SU-DHL-6 (cell line): ENCODE data around the gene SRPK2.
"Not testable (repeated sequence)": the region's sequence is repeated elsewhere in the genome, so short reads cannot be mapped to it uniquely, and the experiment has no call there.

Source experiments
- H2AFZ ChIP-seq: fragments of 200-600 bp; sonication (generic); 2 replicates; pipeline ENCODE4 v1.6.1; 2014; ENCODE audit warnings: low read depth, mild to moderate bottlenecking, moderate library complexity, mixed read lengths, antibody characterized with exemption, low read length; ENCODE audit not compliant: severe bottlenecking
- H3F3A ChIP-seq: fragments of 200-600 bp; shearing (Covaris generic); 2 replicates; pipeline ENCODE4 v1.6.0; 2016; ENCODE audit warnings: antibody characterized with exemption, mild to moderate bottlenecking; ENCODE audit not compliant: insufficient read depth
- H3K27ac ChIP-seq: fragments of 200-600 bp; sonication (generic); 2 replicates; pipeline ENCODE4 v1.5.1; 2016; ENCODE audit warnings: low read depth, mild to moderate bottlenecking, low read length, moderate library complexity, mixed read lengths
- H3K27me3 ChIP-seq: fragments of 200-600 bp; sonication (generic), shearing (Covaris generic); 2 replicates; pipeline ENCODE4 v1.6.0; 2014; ENCODE audit warnings: mild to moderate bottlenecking, low read length
- H3K36me3 ChIP-seq: fragments of 200-600 bp; sonication (generic); 2 replicates; pipeline ENCODE4 v1.6.1; 2014; ENCODE audit warnings: mild to moderate bottlenecking, low read length, mixed read lengths
- H3K4me2 ChIP-seq: fragments of 300-600, 200-600 bp; shearing (Covaris generic), sonication (generic); 2 replicates; pipeline ENCODE4 v1.6.0; 2014; ENCODE audit warnings: low read length, low read depth, mild to moderate bottlenecking; ENCODE audit not compliant: poor library complexity, severe bottlenecking
- H3K4me3 ChIP-seq: fragments of 200-600 bp; sonication (generic); 2 replicates; pipeline ENCODE4 v1.5.1; 2014; ENCODE audit warnings: antibody characterized with exemption, low read length, mild to moderate bottlenecking, mixed read lengths; ENCODE audit not compliant: insufficient read depth, poor library complexity, severe bottlenecking
- H3K79me2 ChIP-seq: fragments of 200-600 bp; sonication (generic); 2 replicates; pipeline ENCODE4 v1.6.1; 2014; ENCODE audit warnings: mild to moderate bottlenecking, low read length, moderate library complexity; ENCODE audit not compliant: insufficient read depth
- H3K9ac ChIP-seq: fragments of 200-600 bp; sonication (generic); 2 replicates; pipeline ENCODE4 v1.7.0; 2014; ENCODE audit warnings: mild to moderate bottlenecking, low read length
- H3K9me2 ChIP-seq: fragments of 200-600 bp; sonication (generic); replicated peaks from 2 replicates; pipeline ENCODE4 v1.6.1; 2014; ENCODE audit warnings: low read length; ENCODE audit not compliant: insufficient read depth
- H3K9me3 ChIP-seq: fragments of 200-600 bp; sonication (generic); 2 replicates; pipeline ENCODE4 v1.6.1; 2014; ENCODE audit warnings: low read length, mixed read lengths; ENCODE audit not compliant: insufficient read depth
- H4K20me1 ChIP-seq: fragments of 200-600 bp; sonication (generic); 2 replicates; pipeline ENCODE4 v1.6.1; 2014; ENCODE audit warnings: low read depth, mild to moderate bottlenecking, antibody characterized with exemption, low read length, moderate library complexity, mixed read lengths
- CTCF ChIP-seq: fragments of 200-600 bp; sonication (generic); IDR thresholded peaks from one replicate; pipeline ENCODE4 v1.5.1; 2017; ENCODE audit warnings: antibody characterized with exemption, mild to moderate bottlenecking, low read length, moderate library complexity; ENCODE audit not compliant: insufficient read depth, poor library complexity, severe bottlenecking
- EZH2phosphoT487 ChIP-seq: fragments of 200-600 bp; sonication (generic), shearing (Covaris generic); conservative IDR thresholded peaks from 2 replicates; pipeline ENCODE4 v1.6.1; 2018; ENCODE audit warnings: mild to moderate bottlenecking, antibody characterized with exemption, low read length, moderate library complexity, mixed read lengths

Gene SRPK2

DNA sequence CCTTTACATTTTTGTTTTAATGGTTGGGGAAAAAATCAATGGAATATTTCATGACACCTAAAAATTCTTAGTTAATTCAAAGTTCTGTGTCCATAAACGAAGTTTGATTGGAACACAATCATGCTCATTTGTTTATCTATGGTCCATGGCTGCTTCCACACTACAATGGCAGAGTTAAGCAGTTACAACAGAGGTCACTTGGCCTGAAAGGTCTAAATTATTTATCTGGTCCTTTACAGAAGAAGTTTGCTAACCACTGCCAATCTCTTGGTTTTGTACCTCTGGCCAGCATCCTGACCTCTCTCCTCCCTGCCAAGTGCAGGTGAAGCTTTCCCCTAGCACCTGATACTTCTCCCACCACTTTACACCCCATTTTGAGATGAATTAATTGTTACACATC, 61.5 kb downstream of the SRPK2 start:
- TF ChIP-seq EZH2phosphoT487 = no peak
- no peak for TF ChIP-seq CTCF
- Histone ChIP-seq H3K79me2 (peaks cover 13% of the 10 kb centered on the region; the same call in 1 of the 2 replicates), H4K20me1 (peaks cover 3% of the 10 kb centered on the region; the same call in 1 of the 2 replicates), H3F3A (no peaks in the 10 kb centered on the region), H3K9ac (no peak overlapping the region), H3K4me2 (no peak overlapping the region), H3K36me3 (no peaks in the 10 kb centered on the region), H2AFZ (no peak overlapping the region), H3K27ac (no peak overlapping the region), H3K27me3 (no peaks in the 10 kb centered on the region), H3K4me3 (no peak overlapping the region), H3K9me2 (no peaks in the 10 kb centered on the region), H3K9me3 (no peaks in the 10 kb centered on the region)

DNA sequence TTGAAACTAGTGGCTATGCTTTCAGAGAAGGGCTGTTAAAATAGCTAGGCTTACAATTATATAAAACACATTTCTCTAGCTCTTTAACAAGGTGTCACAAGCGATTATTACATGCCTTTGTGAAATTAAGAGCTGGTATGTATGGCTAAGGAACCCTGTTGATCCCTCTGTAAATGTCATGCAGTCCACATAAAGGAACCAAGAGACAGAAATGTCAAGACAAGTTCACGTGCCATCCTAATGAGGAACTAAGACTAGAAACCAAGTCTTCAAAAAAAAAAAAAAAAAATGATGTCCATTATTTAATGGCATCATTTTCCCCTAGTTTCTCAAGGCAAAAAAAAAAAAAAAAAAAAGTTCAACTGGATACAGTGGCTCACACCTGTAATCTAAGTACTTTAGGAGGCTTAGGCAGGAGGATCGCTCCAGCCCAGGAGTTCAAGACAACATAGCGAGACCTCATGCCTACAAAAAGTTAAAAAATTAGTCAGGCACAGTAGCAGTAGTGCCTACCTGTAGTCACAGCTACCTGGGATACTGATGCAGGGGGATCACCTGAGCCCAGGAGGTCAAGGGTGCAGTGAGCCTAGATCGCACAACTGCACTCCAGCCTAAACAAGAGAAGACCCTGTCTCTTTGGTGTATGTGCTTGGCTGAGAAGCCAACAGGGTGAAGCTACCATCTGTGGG, 63.4 kb downstream of the SRPK2 start:
- peaks cover 17% of the 10 kb centered on the region; the same call in 1 of the 2 replicates for H3K79me2 ChIP-seq
- H3K36me3 ChIP-seq = no peaks in the 10 kb centered on the region
- H3K9me2 ChIP-seq = no peaks in the 10 kb centered on the region
- no peaks in the 10 kb centered on the region for H3K27me3 ChIP-seq
- H3K27ac ChIP-seq = no peak overlapping the region
- no peaks in the 10 kb centered on the region for H3K9me3 ChIP-seq
- no peak overlapping the region for H3K4me2 ChIP-seq
- no peak overlapping the region for H3K4me3 ChIP-seq
- H3F3A ChIP-seq = no peaks in the 10 kb centered on the region
- TF ChIP-seq EZH2phosphoT487 = no peak
- TF ChIP-seq CTCF = no peak
- no peak overlapping the region for H3K9ac ChIP-seq
- H4K20me1 ChIP-seq = no peaks in the 10 kb centered on the region; the same call in 1 of the 2 replicates
- H2AFZ ChIP-seq = no peak overlapping the region

GRCh38 chr7:105324606-105325005, 64.1 kb downstream of the SRPK2 start:
- not testable (repeated sequence) for H3K9me2 ChIP-seq, H3K36me3 ChIP-seq, H3K4me3 ChIP-seq, H3K9ac ChIP-seq, H3K9me3 ChIP-seq, H3K4me2 ChIP-seq, H3F3A ChIP-seq, H4K20me1 ChIP-seq, H3K27ac ChIP-seq, H2AFZ ChIP-seq, H3K27me3 ChIP-seq
- H3K79me2 ChIP-seq = peaks cover 23% of the 10 kb centered on the region; the same call in 1 of the 2 replicates

DNA sequence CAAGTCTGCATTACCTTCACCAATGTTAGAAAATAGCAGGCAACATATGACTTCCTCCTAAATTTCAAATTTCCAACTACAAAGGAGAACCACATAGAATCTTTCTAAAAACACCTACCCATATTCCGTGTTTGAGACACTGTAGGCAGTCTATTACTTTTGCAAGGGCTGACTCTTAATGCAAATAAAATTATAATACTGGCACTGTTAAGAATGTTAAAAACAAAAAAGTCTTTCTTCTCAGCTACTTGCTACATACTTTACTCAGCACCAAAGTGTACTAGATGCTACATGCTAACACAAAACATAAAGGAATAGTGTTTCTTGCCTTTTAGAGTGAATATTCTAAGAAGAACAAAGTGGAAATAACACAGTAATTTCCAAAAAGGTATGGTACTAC, 65.4 kb downstream of the SRPK2 start:
- H3K27ac ChIP-seq = no peak overlapping the region
- no peak overlapping the region for H2AFZ ChIP-seq
- TF ChIP-seq EZH2phosphoT487 = no peak
- no peak for TF ChIP-seq CTCF
- no peaks in the 10 kb centered on the region for H3F3A ChIP-seq
- H3K9me2 ChIP-seq = no peaks in the 10 kb centered on the region
- no peaks in the 10 kb centered on the region for H3K36me3 ChIP-seq
- H3K9me3 ChIP-seq = no peaks in the 10 kb centered on the region
- no peak overlapping the region for H3K9ac ChIP-seq
- no peaks in the 10 kb centered on the region for H3K27me3 ChIP-seq
- no peak overlapping the region for H3K4me3 ChIP-seq
- no peak overlapping the region for H3K4me2 ChIP-seq
- H3K79me2 ChIP-seq = peaks cover 24% of the 10 kb centered on the region; the same call in 1 of the 2 replicates
- H4K20me1 ChIP-seq = peaks cover 3% of the 10 kb centered on the region; the same call in 1 of the 2 replicates
